ENCODE results near the gene PRDX1. TPM values are rescaled to one million over a fixed set of nuclear protein-coding genes. Genes with fewer than 3 reads are reported as not detected.
"Not testable (repeated sequence)": the region's sequence is repeated elsewhere in the genome, so short reads cannot be mapped to it uniquely, and the experiment has no call there.

PRDX1 gene
- polyA plus RNA-seq, 1 donor = 239 TPM

DNA sequence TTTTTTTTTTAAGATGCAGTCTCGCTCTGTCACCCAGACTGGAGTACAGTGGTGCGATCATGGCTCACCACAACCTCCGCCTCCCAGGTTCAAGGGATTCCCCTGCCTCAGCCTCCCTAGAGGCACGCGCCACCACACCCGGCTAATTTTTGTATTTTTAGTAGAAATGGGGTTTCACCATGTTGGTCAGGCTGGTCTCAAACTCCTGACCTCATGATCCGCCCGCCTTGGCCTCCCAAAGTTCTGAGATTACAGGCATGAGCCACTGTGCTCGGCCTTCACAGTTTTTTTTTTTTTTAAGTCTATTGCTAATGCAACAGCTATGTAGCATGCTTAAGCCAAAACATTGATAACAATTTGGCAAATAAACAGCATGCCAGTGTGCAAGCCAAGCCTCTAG is 54.3 kb downstream of the PRDX1 start:
- WGBS (ENCODE audit: insufficient coverage, low lambda C conversion rate) = no CpG with 5 or more reads among the region's 9 CpGs
- H3K27ac ChIP-seq (ENCODE audit: low read length); DNase-seq; H3K4me1 ChIP-seq (ENCODE audit: control insufficient read depth, insufficient read depth, low read length); H3K9me3 ChIP-seq (ENCODE audit: control insufficient read depth, low read depth, low read length); H3K4me3 ChIP-seq (ENCODE audit: low read length); H3K27me3 ChIP-seq (ENCODE audit: control insufficient read depth, insufficient read depth, low read length); H3K36me3 ChIP-seq (ENCODE audit: control insufficient read depth, insufficient read depth, low read length): not testable (repeated sequence)

GRCh38 chr1:45465277-45465676 is 56.4 kb downstream of the PRDX1 start:
- Histone ChIP-seq H3K36me3 (ENCODE audit: control insufficient read depth, insufficient read depth, low read length) (no peaks in the 10 kb centered on the region), H3K4me3 (ENCODE audit: low read length) (no peak overlapping the region), H3K27me3 (ENCODE audit: control insufficient read depth, insufficient read depth, low read length) (no peaks in the 10 kb centered on the region), H3K4me1 (ENCODE audit: control insufficient read depth, insufficient read depth, low read length) (no peaks in the 10 kb centered on the region), H3K9me3 (ENCODE audit: control insufficient read depth, low read depth, low read length) (no peaks in the 10 kb centered on the region), H3K27ac (ENCODE audit: low read length) (no peak overlapping the region)
- no peak for DNase-seq

Other genes starting within 250 kb of the PRDX1 start
- gene HPDL, start 195.0 kb downstream of the PRDX1 start, polyA plus RNA-seq = 4.9 TPM
- gene TOE1, start 181.7 kb downstream of the PRDX1 start, polyA plus RNA-seq = 13.4 TPM
- gene MUTYH, start 181.4 kb downstream of the PRDX1 start, polyA plus RNA-seq = 34.1 TPM
- 12.8 TPM for gene TESK2, start 30.7 kb downstream of the PRDX1 start, polyA plus RNA-seq
- gene CCDC163, start 21.8 kb downstream of the PRDX1 start, polyA plus RNA-seq = 1.9 TPM
- gene MMACHC, start 21.6 kb downstream of the PRDX1 start, polyA plus RNA-seq = 5.7 TPM
- gene AKR1A1, start 28.9 kb upstream of the PRDX1 start, polyA plus RNA-seq = 256 TPM
- 153 TPM for gene NASP, start 62.2 kb upstream of the PRDX1 start, polyA plus RNA-seq
- 0.88 TPM for gene CCDC17, start 102.2 kb upstream of the PRDX1 start, polyA plus RNA-seq
- 99.3 TPM for gene GPBP1L1, start 164.6 kb upstream of the PRDX1 start, polyA plus RNA-seq
- gene TMEM69, start 166.3 kb upstream of the PRDX1 start, polyA plus RNA-seq = 42.7 TPM
- gene IPP, start 228.8 kb upstream of the PRDX1 start, polyA plus RNA-seq = 16.8 TPM